ENCODE results near the gene DPP6. TPM values are rescaled to one million over a fixed set of nuclear protein-coding genes. Genes with fewer than 3 reads are reported as not detected.
"Not testable (repeated sequence)": the region's sequence is repeated elsewhere in the genome, so short reads cannot be mapped to it uniquely, and the experiment has no call there.

DPP6 gene
- total RNA-seq, 1 donor from 2014 or later = 0.48 TPM

GRCh38 chr7:154674191-154674590 is 622.0 kb downstream of the DPP6 start:
- peaks cover 5% of the 10 kb centered on the region for H3K4me1 ChIP-seq (ENCODE audit: insufficient read depth, low read length)
- Mint-ChIP-seq H3K9me3 (ENCODE audit: unreplicated experiment) (peaks cover 4% of the 10 kb centered on the region), H3K27me3 (ENCODE audit: low read depth, unreplicated experiment) (no peaks in the 10 kb centered on the region), H3K27ac (ENCODE audit: unreplicated experiment) (no peak overlapping the region), H3K4me3 (ENCODE audit: unreplicated experiment) (no peak overlapping the region), H3K4me1 (ENCODE audit: low read depth, unreplicated experiment) (peaks cover 15% of the 10 kb centered on the region), H3K36me3 (ENCODE audit: low read depth, unreplicated experiment) (no peaks in the 10 kb centered on the region)
- no peak for DNase-seq (ENCODE audit: low read depth)
- TF ChIP-seq CTCF (IDR thresholded peaks at IDR 0.05; ENCODE audit: insufficient read depth, low read depth, low read length) (no peak), EZH2 (IDR thresholded peaks at IDR 0.05; ENCODE audit: insufficient read depth, low read length) (no peak)
- no peaks in the 10 kb centered on the region for H3K36me3 ChIP-seq (ENCODE audit: insufficient read depth, low read length)
- H3K4me3 ChIP-seq (ENCODE audit: insufficient read depth, low read depth, low read length) = no peak overlapping the region
- no peaks in the 10 kb centered on the region for H3K9me3 ChIP-seq (ENCODE audit: insufficient read depth, low read depth, low read length)
- no peak overlapping the region for H2AFZ ChIP-seq (ENCODE audit: low read depth, low read length)
- no peak overlapping the region for H3K27ac ChIP-seq (ENCODE audit: low read depth, low read length)
- no peak overlapping the region for H3K9ac ChIP-seq (ENCODE audit: low read length)
- no peaks in the 10 kb centered on the region for H4K20me1 ChIP-seq (ENCODE audit: insufficient read depth, low read length)
- no peaks in the 10 kb centered on the region for H3K79me2 ChIP-seq (ENCODE audit: insufficient read depth, low read length)
- FAIRE-seq = no peak
- no peaks in the 10 kb centered on the region for H3K27me3 ChIP-seq (ENCODE audit: insufficient read depth, low read length)
- H3K4me2 ChIP-seq (ENCODE audit: low read length) = no peak overlapping the region

DNA sequence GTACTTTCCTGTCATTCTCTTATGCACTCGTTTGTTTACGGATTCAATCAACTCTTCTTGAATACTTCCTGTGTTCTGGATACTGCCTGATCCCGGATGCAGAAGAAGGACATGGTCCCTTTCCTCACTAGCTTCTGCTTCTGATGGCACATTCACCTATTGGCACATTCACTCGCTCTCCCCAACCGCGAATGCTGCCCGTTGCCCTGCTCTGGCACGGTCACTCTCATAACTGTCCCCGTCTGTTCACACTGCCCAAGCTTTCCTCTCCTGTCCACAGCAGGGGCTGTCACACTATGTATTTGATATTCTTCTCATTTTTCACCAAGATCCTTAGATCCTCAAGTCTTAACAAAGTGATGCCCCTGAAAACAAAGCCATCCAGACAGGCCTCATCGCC is 623.4 kb downstream of the DPP6 start:
- H3K4me3 ChIP-seq (ENCODE audit: insufficient read depth, low read depth, low read length) = no peak overlapping the region
- no peaks in the 10 kb centered on the region for H3K79me2 ChIP-seq (ENCODE audit: insufficient read depth, low read length)
- H3K36me3 ChIP-seq (ENCODE audit: insufficient read depth, low read length) = no peaks in the 10 kb centered on the region
- DNase-seq (ENCODE audit: low read depth) (no peak), FAIRE-seq (no peak)
- H3K27ac Mint-ChIP-seq (ENCODE audit: unreplicated experiment) = no peak overlapping the region
- no peak overlapping the region for H3K4me3 Mint-ChIP-seq (ENCODE audit: unreplicated experiment)
- H3K4me1 Mint-ChIP-seq (ENCODE audit: low read depth, unreplicated experiment) = peaks cover 15% of the 10 kb centered on the region
- no peak overlapping the region for H3K4me2 ChIP-seq (ENCODE audit: low read length)
- H3K4me1 ChIP-seq (ENCODE audit: insufficient read depth, low read length) = peaks cover 5% of the 10 kb centered on the region
- no peaks in the 10 kb centered on the region for H3K27me3 ChIP-seq (ENCODE audit: insufficient read depth, low read length)
- no peaks in the 10 kb centered on the region for H3K9me3 ChIP-seq (ENCODE audit: insufficient read depth, low read depth, low read length)
- H3K36me3 Mint-ChIP-seq (ENCODE audit: low read depth, unreplicated experiment) = no peaks in the 10 kb centered on the region
- H2AFZ ChIP-seq (ENCODE audit: low read depth, low read length) = no peak overlapping the region
- peaks cover 4% of the 10 kb centered on the region for H3K9me3 Mint-ChIP-seq (ENCODE audit: unreplicated experiment)
- H3K27ac ChIP-seq (ENCODE audit: low read depth, low read length) = no peak overlapping the region
- no peaks in the 10 kb centered on the region for H4K20me1 ChIP-seq (ENCODE audit: insufficient read depth, low read length)
- TF ChIP-seq CTCF (IDR thresholded peaks at IDR 0.05; ENCODE audit: insufficient read depth, low read depth, low read length) (no peak), EZH2 (IDR thresholded peaks at IDR 0.05; ENCODE audit: insufficient read depth, low read length) (no peak)
- H3K9ac ChIP-seq (ENCODE audit: low read length) = no peak overlapping the region
- no peaks in the 10 kb centered on the region for H3K27me3 Mint-ChIP-seq (ENCODE audit: low read depth, unreplicated experiment)

GRCh38 chr7:154676033-154676421 is 623.8 kb downstream of the DPP6 start:
- H3K27me3 Mint-ChIP-seq (ENCODE audit: low read depth, unreplicated experiment) = not testable (repeated sequence)

More at GRCh38 chr7:154676033-154676421, 623.8 kb downstream of the DPP6 start:
- not testable (repeated sequence) for H3K4me3 Mint-ChIP-seq (ENCODE audit: unreplicated experiment); DNase-seq (ENCODE audit: low read depth); H3K36me3 Mint-ChIP-seq (ENCODE audit: low read depth, unreplicated experiment); H3K4me3 ChIP-seq (ENCODE audit: insufficient read depth, low read depth, low read length); H3K9me3 Mint-ChIP-seq (ENCODE audit: unreplicated experiment); H2AFZ ChIP-seq (ENCODE audit: low read depth, low read length); H3K27ac Mint-ChIP-seq (ENCODE audit: unreplicated experiment); H3K27me3 ChIP-seq (ENCODE audit: insufficient read depth, low read length); H3K4me1 ChIP-seq (ENCODE audit: insufficient read depth, low read length); H3K4me2 ChIP-seq (ENCODE audit: low read length); H3K9me3 ChIP-seq (ENCODE audit: insufficient read depth, low read depth, low read length); FAIRE-seq; H4K20me1 ChIP-seq (ENCODE audit: insufficient read depth, low read length); H3K79me2 ChIP-seq (ENCODE audit: insufficient read depth, low read length); H3K9ac ChIP-seq (ENCODE audit: low read length); H3K27ac ChIP-seq (ENCODE audit: low read depth, low read length); H3K36me3 ChIP-seq (ENCODE audit: insufficient read depth, low read length)
- H3K4me1 Mint-ChIP-seq (ENCODE audit: low read depth, unreplicated experiment) = peaks cover 15% of the 10 kb centered on the region
